Measurements from ENCODE around the gene SORCS1.

SORCS1 gene

GRCh38 chr10:107098326-107098725 is 66.2 kb downstream of the SORCS1 start:
- TF ChIP-seq TCF12 (IDR thresholded peaks at IDR 0.05; ENCODE audit: low read depth) (no peak), YY1 (IDR thresholded peaks at IDR 0.05; ENCODE audit: low read depth) (no peak), RAD21 (IDR thresholded peaks at IDR 0.05; ENCODE audit: low read depth) (no peak), TAF1 (IDR thresholded peaks at IDR 0.05; ENCODE audit: low read depth) (no peak), CREB1 (IDR thresholded peaks at IDR 0.05; ENCODE audit: low read depth) (no peak), EP300 (IDR thresholded peaks at IDR 0.05; ENCODE audit: borderline replicate concordance) (no peak), USF1 (IDR thresholded peaks at IDR 0.05) (no peak), NFIC (IDR thresholded peaks at IDR 0.05) (no peak), MAX (IDR thresholded peaks at IDR 0.05) (no peak), TEAD4 (IDR thresholded peaks at IDR 0.05) (no peak), ZBTB7A (IDR thresholded peaks at IDR 0.05; ENCODE audit: low read depth) (no peak), CEBPB (IDR thresholded peaks at IDR 0.05) (no peak), EGR1 (IDR thresholded peaks at IDR 0.05) (no peak), FOXM1 (IDR thresholded peaks at IDR 0.05; ENCODE audit: borderline replicate concordance, low read depth) (no peak)
- TF ChIP-seq, protein P1, sequence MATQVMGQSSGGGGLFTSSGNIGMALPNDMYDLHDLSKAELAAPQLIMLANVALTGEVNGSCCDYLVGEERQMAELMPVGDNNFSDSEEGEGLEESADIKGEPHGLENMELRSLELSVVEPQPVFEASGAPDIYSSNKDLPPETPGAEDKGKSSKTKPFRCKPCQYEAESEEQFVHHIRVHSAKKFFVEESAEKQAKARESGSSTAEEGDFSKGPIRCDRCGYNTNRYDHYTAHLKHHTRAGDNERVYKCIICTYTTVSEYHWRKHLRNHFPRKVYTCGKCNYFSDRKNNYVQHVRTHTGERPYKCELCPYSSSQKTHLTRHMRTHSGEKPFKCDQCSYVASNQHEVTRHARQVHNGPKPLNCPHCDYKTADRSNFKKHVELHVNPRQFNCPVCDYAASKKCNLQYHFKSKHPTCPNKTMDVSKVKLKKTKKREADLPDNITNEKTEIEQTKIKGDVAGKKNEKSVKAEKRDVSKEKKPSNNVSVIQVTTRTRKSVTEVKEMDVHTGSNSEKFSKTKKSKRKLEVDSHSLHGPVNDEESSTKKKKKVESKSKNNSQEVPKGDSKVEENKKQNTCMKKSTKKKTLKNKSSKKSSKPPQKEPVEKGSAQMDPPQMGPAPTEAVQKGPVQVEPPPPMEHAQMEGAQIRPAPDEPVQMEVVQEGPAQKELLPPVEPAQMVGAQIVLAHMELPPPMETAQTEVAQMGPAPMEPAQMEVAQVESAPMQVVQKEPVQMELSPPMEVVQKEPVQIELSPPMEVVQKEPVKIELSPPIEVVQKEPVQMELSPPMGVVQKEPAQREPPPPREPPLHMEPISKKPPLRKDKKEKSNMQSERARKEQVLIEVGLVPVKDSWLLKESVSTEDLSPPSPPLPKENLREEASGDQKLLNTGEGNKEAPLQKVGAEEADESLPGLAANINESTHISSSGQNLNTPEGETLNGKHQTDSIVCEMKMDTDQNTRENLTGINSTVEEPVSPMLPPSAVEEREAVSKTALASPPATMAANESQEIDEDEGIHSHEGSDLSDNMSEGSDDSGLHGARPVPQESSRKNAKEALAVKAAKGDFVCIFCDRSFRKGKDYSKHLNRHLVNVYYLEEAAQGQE (IDR thresholded peaks at IDR 0.05; ENCODE audit: low read depth): no peak

DNA sequence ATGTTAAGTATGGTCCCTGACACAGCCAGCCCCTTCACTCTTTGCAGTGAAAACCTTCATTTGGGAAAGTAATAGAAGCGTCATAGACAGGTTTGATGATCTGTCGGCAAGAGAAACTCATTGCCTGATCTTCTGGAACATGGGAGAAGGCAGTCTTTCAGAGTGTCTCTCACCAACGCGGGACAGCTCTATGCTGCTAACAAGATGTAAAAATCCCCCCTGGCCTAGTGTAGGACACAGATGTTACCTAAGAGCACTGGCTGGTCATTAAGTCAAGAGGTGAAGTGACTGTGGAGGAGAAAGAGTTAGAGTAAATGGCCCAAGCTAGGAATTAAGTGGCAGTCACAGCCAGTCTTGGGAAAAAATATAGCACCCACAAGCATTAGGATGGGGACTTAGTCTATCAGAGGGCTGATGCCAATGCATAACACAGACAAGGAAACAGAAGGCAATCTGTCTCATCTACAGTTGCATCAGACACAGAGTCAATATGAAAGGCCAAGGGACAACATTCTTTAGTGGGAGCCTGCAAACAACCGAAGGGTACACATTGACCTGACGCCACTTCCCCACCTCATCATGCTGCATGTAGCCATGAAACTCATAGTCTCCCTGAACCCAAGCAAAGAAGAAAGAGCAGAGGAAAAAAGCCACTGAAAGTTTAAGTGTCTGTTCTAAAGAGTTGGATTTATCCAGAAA is 69.5 kb downstream of the SORCS1 start:
- TF ChIP-seq YY1 (IDR thresholded peaks at IDR 0.05; ENCODE audit: low read depth) (no peak), USF1 (IDR thresholded peaks at IDR 0.05) (no peak), FOXM1 (IDR thresholded peaks at IDR 0.05; ENCODE audit: borderline replicate concordance, low read depth) (no peak), MAX (IDR thresholded peaks at IDR 0.05) (no peak), TEAD4 (IDR thresholded peaks at IDR 0.05) (no peak), TCF12 (IDR thresholded peaks at IDR 0.05; ENCODE audit: low read depth) (no peak), ZBTB7A (IDR thresholded peaks at IDR 0.05; ENCODE audit: low read depth) (no peak), CREB1 (IDR thresholded peaks at IDR 0.05; ENCODE audit: low read depth) (no peak), RAD21 (IDR thresholded peaks at IDR 0.05; ENCODE audit: low read depth) (no peak), NFIC (IDR thresholded peaks at IDR 0.05) (no peak), TAF1 (IDR thresholded peaks at IDR 0.05; ENCODE audit: low read depth) (no peak), EP300 (IDR thresholded peaks at IDR 0.05; ENCODE audit: borderline replicate concordance) (no peak), CEBPB (IDR thresholded peaks at IDR 0.05) (no peak), EGR1 (IDR thresholded peaks at IDR 0.05) (no peak)
- TF ChIP-seq, protein P1 (IDR thresholded peaks at IDR 0.05; ENCODE audit: low read depth): no peak

- TF ChIP-seq FOXM1 (IDR thresholded peaks at IDR 0.05; ENCODE audit: borderline replicate concordance, low read depth): no peak
- TF ChIP-seq RAD21 (IDR thresholded peaks at IDR 0.05; ENCODE audit: low read depth): no peak
- no peak for TF ChIP-seq ZBTB7A (IDR thresholded peaks at IDR 0.05; ENCODE audit: low read depth)
- no peak for TF ChIP-seq NFIC (IDR thresholded peaks at IDR 0.05)
- no peak for TF ChIP-seq EGR1 (IDR thresholded peaks at IDR 0.05)
- no peak for TF ChIP-seq EP300 (IDR thresholded peaks at IDR 0.05; ENCODE audit: borderline replicate concordance)
- no peak for TF ChIP-seq USF1 (IDR thresholded peaks at IDR 0.05)
- no peak for TF ChIP-seq TAF1 (IDR thresholded peaks at IDR 0.05; ENCODE audit: low read depth)
- no peak for TF ChIP-seq MAX (IDR thresholded peaks at IDR 0.05)
- TF ChIP-seq TEAD4 (IDR thresholded peaks at IDR 0.05): no peak
- TF ChIP-seq CEBPB (IDR thresholded peaks at IDR 0.05): no peak
Measured at GRCh38 chr10:107092321-107092720, 72.2 kb downstream of the SORCS1 start.

GRCh38 chr10:107091126-107091525 is 73.4 kb downstream of the SORCS1 start:
- TF ChIP-seq, protein P1 (IDR thresholded peaks at IDR 0.05; ENCODE audit: low read depth): no peak
- TF ChIP-seq USF1 (IDR thresholded peaks at IDR 0.05) (no peak), EGR1 (IDR thresholded peaks at IDR 0.05) (no peak), YY1 (IDR thresholded peaks at IDR 0.05; ENCODE audit: low read depth) (no peak), ZBTB7A (IDR thresholded peaks at IDR 0.05; ENCODE audit: low read depth) (no peak), FOXM1 (IDR thresholded peaks at IDR 0.05; ENCODE audit: borderline replicate concordance, low read depth) (no peak)

All from Ishikawa (cell line).